ENCODE results near the gene LSS. TPM values are rescaled to one million over a fixed set of nuclear protein-coding genes. Genes with fewer than 3 reads are reported as not detected.

The LSS gene
- total and polyA plus RNA-seq, 8 donors, result 15.3 to 246 (median 36.1) TPM

GRCh38 chr21:46189213-46189958 lies 39.2 kb downstream of the LSS start:
- H3K27ac ChIP-seq, result peak overlapping the region in 4 of 5 donors; percentile 37 to 67 (median 49)
- H3K4me1 ChIP-seq, result peaks cover 0 to 31% (median 10%) of the 10 kb centered on the region in 4 donors
- peaks cover 0 to 7% (median 0%) of the 10 kb centered on the region in 3 donors for H3K27me3 ChIP-seq
- DNase-seq, result peak in 1 of 2 donors; percentile 19
- TF ChIP-seq EP300 (IDR thresholded peaks at IDR 0.05) (no peak), CTCF (IDR thresholded peaks at IDR 0.05) (no peak)
- H3K9me3 ChIP-seq, result no peaks in the 10 kb centered on the region
- intact Hi-C loops (cut with DNase I; ENCODE audit: low total_unique reads), result no loop called here
- 62 to 83% (median 73%) methylated on average over 8 to 9 of the region's 9 CpGs for WGBS, 5 donors
- H3K36me3 ChIP-seq, result peaks cover 25 to 53% (median 47%) of the 10 kb centered on the region in 4 donors
- no peak overlapping the region for H3K4me3 ChIP-seq

- 52 to 60% (median 57%) methylated on average over 17 of the region's 17 CpGs for WGBS, 5 donors
- DNase-seq, result no peak
- H3K27ac ChIP-seq, result peak overlapping the region in 4 of 5 donors; percentile 36 to 67 (median 49)
Measured at GRCh38 chr21:46188226-46189212, 40.1 kb downstream of the LSS start.

DNA sequence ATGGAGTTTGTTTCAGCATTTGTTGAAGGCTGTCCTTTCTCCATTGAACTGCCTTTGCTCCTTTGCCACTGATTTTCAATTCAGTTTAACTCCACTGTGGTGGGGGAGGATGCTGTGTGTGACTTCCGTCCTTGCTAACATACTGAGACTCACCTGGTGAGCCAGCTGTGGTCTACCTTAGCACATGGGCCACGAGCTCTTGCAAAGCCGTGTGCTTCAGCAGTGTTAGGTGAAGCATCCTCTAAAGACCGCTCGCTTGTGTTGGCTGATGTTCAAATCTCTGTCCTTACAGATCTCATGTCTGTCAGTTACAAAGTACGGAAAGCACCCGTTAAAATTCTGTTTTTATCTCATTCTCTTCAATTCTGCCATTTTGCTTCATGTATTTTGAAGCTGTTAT lies 40.8 kb downstream of the LSS start:
- Histone ChIP-seq H3K4me3 (no peak overlapping the region), H3K36me3 (peaks cover 13 to 38% (median 33%) of the 10 kb centered on the region in 4 donors), H3K27me3 (peaks cover 0 to 14% (median 0%) of the 10 kb centered on the region in 3 donors), H3K9me3 (no peaks in the 10 kb centered on the region), H3K27ac (peak overlapping the region in 1 of 5 donors; percentile 67), H3K4me1 (peaks cover 0 to 31% (median 15%) of the 10 kb centered on the region in 4 donors)
- TF ChIP-seq EP300 (IDR thresholded peaks at IDR 0.05) (no peak), POLR2A (IDR thresholded peaks at IDR 0.05) (no peak), CTCF (IDR thresholded peaks at IDR 0.05) (no peak), POLR2AphosphoS5 (IDR thresholded peaks at IDR 0.05) (no peak)
- no peak for DNase-seq
- intact Hi-C loops (cut with DNase I; ENCODE audit: low total_unique reads), result no loop called here
- WGBS, 5 donors, result 88 to 90% (median 90%) methylated on average over 7 of the region's 7 CpGs

More at GRCh38 chr21:46188226-46189212, 40.1 kb downstream of the LSS start:
- peaks cover 0 to 31% (median 12%) of the 10 kb centered on the region in 4 donors for H3K4me1 ChIP-seq
- peaks cover 0 to 14% (median 0%) of the 10 kb centered on the region in 3 donors for H3K27me3 ChIP-seq
- H3K9me3 ChIP-seq, result no peaks in the 10 kb centered on the region
- no peak for TF ChIP-seq CTCF (IDR thresholded peaks at IDR 0.05)
- TF ChIP-seq POLR2AphosphoS5 (IDR thresholded peaks at IDR 0.05), result peak in 1 of 3 donors; percentile 49
- intact Hi-C loops (cut with DNase I; ENCODE audit: low total_unique reads), result no loop called here
- no peak overlapping the region for H3K4me3 ChIP-seq
- peaks cover 17 to 44% (median 38%) of the 10 kb centered on the region in 4 donors for H3K36me3 ChIP-seq

GRCh38 chr21:46187261-46187660 lies 41.3 kb downstream of the LSS start:
- H3K36me3 ChIP-seq, result peaks cover 9 to 32% (median 27%) of the 10 kb centered on the region in 4 donors
- peaks cover 0 to 14% (median 0%) of the 10 kb centered on the region in 3 donors for H3K27me3 ChIP-seq
- no peak for DNase-seq
- H3K4me1 ChIP-seq, result peaks cover 4 to 31% (median 18%) of the 10 kb centered on the region in 4 donors
- 91 to 97% (median 95%) methylated on average over 8 of the region's 8 CpGs for WGBS, 5 donors
- TF ChIP-seq POLR2A (IDR thresholded peaks at IDR 0.05), result no peak
- no peak for TF ChIP-seq CTCF (IDR thresholded peaks at IDR 0.05)
- TF ChIP-seq EP300 (IDR thresholded peaks at IDR 0.05), result no peak
- no peak for TF ChIP-seq POLR2AphosphoS5 (IDR thresholded peaks at IDR 0.05)
- no peaks in the 10 kb centered on the region for H3K9me3 ChIP-seq
- no peak overlapping the region for H3K4me3 ChIP-seq
- H3K27ac ChIP-seq, result peak overlapping the region in 1 of 5 donors; percentile 67
- intact Hi-C loops (cut with DNase I; ENCODE audit: low total_unique reads), result no loop called here

Measured in stomach (tissue), 9 donors.